Measurements from ENCODE around the gene RAPGEF4.

The RAPGEF4 gene

DNA sequence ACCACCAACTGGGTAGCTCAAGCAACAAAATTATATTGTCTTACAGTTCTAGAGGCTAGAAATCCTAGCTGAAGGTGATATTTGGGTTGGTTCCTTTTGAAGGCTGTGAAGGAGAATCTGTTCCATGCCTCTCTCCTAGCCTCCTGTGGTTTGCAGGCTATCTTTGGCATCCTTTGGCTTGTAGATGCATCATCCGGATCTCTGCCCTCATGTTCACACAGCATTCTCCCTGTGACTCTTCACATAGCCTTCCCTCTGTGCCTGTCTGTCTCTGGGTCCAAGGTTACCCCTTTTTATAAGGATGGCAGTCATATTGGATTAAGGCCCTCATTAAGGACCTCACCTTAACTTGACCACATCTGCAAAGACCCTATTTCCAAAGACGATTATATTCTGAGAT lies 261.4 kb downstream of the RAPGEF4 start:
- no peak for DNase-seq (ENCODE audit: low read depth in 2 of 2)

DNA sequence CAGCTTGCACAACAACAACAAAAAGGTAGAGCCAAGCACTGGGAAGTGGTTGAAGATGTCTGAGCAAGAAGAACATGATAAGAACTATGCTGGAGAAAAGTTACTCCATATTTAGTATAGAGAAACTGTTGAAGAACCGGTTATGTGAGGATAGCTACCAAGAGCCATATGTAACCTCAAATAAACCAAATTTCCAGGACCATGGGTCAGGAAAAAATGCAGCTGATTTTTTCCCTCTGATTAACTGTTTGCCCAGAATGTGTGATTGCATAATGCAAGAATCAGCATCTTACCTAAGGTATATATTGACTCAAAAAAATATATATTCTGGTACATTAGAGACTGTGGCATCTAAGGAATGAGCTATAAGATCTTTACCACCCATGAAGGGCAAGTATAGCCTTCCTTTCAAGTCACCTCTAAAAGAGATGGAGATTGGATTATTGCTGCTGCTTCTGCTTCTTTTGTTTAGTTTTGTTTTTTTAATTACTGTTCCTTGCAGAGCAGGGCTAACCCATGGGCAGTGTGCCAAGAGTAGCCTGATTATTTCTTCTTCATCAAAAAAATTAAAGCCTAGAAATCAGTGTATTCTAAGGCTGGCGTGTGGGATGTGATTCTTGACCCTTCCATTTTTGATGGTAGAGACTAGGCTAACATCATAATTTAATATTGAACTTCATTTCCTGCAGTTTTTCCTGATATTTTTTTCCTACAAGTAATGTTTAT lies 263.1 kb downstream of the RAPGEF4 start:
- DNase-seq (ENCODE audit: low read depth in 2 of 2), result no peak

DNA sequence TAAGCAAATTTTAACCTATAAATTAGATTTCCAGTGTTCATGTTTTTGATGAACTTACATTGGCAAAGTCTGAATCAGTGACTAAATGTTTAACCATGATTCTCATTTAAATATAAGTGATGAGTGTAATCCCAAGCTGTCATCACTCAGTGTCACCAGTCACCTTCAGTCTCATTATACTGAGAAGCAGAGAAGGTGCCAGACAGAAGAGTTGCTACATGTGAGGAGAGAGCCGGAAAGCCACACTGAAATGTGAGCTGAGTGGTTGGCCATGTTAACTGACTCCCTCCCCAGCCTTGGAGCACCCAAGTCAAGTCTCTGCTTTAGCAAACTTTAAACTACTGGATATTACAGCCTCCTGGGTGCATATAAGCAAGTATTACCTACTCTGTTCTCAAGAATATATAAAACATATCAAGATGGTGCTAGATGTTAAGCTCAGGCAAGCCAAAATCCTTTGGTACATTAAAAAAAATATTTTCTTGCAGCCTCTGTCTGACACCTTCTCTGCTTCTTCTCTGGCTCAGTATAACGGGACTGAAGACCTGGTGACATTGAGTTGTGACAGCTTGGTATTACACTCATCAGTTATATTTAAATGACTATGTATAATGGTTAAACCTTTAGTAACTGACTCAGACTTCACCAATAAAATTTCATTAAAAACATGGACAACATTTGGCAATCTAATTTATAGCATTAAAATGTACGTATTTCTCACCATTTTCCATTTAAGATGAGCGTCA lies 264.2 kb downstream of the RAPGEF4 start:
- DNase-seq (ENCODE audit: low read depth in 2 of 2), result no peak

DNA sequence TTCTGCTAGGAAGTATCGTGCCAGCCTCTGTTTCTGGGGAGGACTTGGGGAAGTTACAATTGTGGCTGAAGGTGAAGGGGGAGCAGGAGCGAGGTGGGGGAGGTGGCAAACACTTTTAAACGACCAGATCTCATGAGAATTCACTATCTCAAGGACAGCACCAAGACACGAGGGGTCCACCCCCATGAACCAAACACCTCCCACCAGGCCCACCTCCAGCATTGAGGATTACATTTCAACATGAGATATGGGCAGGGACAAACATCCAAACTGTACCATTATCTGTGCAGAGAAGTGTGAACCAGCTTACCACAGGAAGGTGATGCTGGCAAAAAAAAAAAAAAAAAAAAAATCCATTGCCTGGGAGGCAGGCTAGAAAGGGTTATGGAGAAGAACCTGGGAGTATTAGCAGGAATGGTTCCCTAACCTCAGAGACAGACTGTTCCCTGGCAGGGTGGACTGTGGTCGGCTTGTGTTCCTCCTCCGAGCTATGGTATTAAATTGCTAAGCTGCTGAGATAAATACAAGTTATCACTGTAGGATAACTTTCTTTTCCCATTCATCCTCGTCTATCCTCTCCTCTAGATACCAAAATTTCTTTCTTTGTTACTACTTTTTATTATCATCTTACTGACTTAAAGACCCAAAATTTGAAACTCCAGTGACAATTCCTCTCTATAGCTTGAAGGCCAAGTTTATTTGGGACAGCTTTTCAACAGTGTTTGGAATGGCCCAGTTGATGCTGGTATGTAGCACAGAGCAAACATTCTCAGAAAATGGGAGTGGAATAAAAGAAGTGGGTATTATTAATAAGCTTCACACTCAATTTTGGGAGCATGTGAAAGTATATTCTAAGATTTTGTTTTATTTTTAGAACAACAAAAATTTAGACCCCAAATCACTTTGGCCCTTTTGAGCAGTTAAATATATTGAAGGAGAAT lies 266.3 kb downstream of the RAPGEF4 start:
- DNase-seq (ENCODE audit: low read depth in 2 of 2), result no peak

DNA sequence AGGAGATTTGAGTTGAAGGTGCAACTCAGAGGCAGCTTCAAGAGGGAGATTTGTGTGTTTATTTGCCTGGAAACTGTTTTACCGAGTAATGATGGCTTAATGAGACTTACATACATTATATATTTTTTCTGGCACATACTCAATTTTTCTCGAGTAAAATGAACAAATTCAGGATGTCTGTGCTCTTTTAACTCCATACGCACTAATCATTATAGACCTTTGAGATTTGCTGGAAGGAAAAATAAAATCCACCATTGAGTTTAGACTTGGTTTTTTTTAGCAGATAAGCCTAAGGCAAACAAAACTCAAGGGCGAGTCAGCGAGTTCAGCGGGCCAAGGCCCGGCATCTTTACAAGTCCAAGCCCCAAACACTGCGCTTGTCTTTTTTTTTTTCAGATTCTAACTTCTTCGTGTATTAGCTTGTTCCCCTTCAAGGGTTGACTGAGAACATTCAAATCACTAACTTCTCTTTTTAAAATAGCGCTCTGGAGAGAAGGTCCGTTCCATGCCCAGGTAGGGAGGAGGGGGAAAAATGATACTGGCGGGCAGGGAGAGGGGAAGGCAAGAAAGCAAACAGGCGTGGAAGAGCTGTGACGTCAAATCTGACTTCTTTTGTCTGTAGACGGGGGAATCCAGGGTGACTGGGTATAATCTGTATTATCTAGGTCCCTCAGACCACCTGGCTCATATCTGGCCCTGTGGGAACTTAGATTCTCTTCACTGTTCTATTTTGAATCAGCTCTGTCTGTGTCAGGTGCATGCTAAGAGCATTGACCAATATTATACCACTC lies 267.3 kb downstream of the RAPGEF4 start:
- DNase-seq (ENCODE audit: low read depth in 2 of 2), result no peak

DNA sequence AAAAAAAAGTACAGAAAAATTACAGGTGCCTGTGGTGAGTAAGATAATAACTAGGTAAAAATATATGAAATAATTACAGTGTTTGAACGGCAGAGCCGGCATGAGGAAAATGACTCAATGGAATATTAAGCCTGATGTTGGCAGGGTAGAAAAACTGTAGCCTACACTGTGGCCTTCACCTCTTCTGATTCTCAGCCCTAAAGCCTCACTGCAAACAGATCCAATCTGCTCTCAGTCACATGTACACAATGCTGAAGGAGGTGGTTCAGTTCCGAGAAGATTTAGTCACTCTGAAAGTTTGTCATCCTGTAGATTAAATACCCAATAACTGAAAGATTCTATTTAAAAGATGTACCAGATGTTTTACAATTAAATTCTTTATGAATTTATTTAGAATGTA lies 273.1 kb downstream of the RAPGEF4 start:
- DNase-seq (ENCODE audit: low read depth in 2 of 2), result no peak

DNA sequence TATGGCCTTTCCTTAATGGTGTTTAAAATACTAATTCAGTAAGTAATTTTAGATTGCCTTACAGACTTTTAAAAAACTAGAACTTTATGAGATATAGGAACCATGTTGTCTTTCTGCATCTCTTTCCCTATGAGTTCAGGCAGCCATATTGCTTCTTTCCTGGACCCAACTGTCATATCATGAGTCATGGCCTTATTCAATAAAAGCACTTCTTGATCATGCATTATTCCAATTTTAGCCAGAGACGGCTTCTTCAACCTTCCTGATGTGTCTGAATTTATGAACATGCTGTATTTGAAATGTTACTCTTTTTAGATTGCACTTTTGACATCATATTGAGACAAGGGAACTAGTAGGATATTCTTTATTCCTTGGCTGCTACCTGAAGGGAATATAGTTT lies 274.6 kb downstream of the RAPGEF4 start:
- no peak for DNase-seq (ENCODE audit: low read depth in 2 of 2)

DNA sequence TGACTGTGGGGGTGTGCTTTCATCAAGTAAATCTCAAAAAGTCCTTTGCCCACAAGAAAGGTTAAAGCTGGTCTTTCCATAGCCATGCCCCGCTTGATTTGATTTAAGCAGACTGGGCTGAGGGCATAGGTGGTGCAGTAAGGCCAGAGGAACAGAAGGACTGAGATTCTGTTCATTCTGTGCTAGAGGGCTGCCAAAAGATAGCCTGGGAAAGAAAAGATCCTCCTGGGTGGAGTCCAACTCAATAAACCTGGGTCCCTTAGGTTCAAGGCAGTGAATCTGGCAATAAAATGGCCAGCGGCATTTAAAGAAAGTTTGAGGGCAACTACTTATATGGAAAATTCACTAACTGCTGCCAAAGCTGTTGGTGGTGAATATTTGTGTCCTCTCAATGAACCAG lies 280.8 kb downstream of the RAPGEF4 start:
- no peak for DNase-seq (ENCODE audit: low read depth in 2 of 2)

DNA sequence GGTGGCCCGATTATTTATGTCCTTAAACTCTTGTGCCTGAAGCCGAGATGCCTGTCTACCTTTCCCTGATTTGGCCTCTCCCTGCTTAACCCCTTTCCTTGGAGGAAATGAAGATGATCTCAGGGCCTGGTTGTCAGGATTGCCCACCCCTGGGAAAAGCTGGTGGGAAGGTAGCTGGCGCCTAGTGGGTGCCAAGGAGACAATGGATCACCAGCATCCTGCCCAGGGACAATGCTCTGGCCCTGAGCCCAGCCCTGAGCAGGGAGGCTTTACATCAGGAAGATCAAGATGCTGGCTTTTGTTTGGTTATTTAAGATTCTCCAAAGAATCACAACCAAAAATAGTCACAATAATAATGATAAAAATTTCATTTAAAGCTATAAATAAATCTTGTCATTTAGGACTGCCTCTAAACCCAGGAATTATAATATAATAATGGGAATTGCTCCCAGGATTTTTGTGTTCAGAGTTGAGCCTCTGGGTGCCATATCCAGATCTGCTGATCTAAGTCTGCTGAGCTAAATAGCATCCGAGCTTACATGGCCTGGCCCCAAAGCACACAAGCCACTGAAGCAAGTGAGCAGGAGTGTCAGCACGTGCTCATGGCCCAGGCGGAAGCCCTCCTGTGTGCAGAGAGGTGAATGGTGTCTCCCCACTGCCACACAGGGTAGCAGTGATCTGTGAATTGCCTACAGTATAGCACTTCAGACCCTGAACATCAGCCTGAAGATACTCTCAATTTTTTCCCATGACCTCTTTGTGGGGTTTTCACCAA lies 282.2 kb downstream of the RAPGEF4 start:
- no peak for DNase-seq (ENCODE audit: low read depth in 2 of 2)

DNA sequence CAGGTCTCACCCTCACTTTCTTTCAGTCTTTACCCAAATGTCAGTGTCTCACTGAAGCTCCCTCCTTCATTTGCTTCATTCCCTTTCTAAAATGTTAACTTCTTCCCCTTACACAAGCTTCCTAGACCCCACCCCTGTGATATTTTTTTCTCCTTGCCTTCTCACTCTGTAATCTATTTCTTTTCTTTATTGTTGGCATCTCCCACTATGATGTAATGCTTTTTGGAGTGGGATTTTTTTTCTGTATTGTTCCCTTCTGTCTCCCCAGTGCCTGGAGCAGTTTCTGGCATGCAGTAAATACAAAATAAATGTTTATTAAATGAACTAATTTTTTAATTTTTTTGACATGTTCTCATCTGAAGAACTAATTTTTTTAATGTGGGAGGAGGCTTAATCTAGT lies 284.1 kb downstream of the RAPGEF4 start:
- DNase-seq (ENCODE audit: low read depth in 2 of 2), result no peak

DNA sequence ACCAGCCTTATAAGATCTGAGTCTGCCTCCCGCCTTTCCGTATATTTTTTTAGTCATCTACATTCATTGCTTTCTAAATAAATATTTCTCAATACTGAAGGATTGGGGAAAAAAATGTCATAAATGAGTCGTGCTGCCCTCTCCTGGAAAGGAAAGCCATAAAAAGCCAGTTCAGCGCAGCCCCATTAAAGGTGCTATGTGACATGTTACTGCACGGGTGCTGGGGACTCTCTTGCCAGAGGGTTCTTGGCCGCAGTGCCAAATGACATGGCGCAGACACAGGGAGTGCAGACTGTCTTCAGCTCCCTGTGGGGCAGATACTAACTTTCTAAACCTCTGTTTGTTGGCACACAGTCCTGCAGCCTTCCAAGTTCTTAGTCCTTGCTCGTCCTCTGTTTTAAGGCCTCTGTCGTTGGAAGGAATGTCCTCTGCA lies 286.3 kb downstream of the RAPGEF4 start:
- no peak for DNase-seq (ENCODE audit: low read depth in 2 of 2)

DNA sequence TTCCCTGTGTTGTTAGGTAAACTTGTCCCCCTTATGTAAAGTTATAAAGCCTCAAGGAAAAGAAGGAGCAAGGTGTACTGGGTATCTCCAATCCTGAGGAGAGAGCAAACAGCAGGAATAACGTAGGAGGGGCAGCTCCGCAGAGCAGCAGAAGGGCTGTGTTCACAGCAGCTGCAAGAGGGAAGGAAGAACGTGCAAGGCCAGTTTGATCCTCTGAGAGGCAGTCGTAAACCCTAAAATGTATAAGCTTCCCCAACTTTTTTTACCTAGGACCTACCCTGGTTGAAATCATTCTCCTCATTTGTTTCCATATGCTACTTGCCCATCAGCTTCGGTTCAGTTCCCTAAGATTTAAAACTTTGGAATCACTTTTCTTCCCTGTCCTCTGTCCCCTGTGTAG lies 288.1 kb downstream of the RAPGEF4 start:
- no peak for DNase-seq (ENCODE audit: low read depth in 2 of 2)

DNA sequence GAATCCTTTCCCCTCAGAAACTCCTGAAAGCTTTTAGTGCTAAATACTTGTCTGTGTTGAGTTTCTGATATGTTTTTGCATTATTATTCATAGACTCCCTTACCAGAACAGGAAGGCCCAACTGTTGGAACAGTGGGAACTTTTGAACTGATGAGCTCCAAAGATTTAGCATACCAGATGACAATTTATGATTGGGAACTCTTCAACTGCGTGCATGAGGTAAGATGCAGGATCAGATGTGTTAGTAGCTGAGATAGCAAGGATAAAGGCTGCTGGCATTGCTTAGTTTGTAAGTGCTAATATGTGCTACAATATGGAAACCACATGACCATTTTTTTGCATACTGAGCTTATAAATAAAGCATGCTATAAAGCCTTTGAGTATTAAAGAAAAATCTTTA lies 290.8 kb downstream of the RAPGEF4 start:
- no peak for DNase-seq (ENCODE audit: low read depth in 2 of 2)

DNA sequence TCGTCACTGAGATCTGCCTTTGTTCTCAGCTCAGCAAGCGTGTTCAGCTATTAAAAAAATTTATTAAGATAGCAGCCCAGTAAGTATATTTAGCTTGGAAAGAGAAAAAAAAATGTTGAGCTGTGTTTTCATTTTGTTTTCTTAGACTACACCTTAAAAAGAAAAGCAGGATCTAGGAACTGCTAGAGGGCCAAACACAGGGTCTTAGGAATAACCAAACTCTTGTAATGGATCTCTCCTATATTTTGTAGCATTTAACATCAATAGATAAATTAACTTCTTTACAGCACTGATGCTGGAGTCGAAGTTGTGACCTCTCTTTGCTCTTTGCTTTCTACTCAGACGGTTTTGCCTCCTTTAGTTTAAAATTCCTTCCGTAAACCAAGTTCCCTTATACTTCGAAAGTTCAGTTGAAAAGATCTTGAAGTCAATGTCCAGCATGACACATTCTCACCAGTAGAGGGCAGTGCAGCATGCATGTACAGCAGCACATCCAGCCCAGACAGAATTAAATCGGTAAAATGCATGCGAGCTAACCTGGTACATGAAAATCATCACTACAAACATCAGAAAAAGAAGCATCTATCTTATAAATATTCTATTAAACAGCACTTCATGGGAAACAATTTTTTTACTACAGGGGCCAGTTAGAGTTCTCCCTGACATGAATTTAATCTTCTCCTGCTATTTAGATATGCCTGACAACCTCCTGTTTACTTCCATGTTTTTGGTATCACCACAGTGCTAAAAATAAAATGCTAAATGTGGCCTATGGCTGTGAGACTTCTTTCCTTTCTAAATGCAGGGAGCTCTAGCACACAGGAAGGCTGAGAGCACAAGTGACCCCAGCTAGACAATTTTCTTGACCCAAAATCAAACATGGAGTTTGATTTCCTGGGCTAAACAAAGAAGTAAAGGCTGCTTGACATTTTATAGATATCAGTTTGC lies 291.8 kb downstream of the RAPGEF4 start:
- DNase-seq (ENCODE audit: low read depth in 2 of 2), result peak; percentile 52 to 65

DNA sequence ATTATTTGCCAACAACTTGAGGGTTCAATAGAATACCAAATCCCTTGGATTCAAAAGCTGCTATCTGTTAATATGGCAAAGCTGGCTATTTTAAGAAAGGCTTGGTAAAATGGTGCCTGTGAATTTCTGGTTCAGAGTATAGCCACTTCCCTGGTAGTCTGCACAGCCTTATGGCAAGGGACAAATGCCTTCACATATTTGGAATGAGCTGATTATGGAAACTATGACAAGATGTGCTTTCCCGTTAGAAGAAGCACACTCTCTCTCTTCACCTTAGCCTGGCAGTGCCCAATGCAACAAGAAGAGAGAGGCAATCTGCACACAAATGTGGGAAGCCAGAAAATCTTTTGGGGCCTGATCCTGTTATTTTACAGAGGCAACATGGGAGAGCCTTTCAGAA lies 292.5 kb downstream of the RAPGEF4 start:
- no peak for DNase-seq (ENCODE audit: low read depth in 2 of 2)

DNA sequence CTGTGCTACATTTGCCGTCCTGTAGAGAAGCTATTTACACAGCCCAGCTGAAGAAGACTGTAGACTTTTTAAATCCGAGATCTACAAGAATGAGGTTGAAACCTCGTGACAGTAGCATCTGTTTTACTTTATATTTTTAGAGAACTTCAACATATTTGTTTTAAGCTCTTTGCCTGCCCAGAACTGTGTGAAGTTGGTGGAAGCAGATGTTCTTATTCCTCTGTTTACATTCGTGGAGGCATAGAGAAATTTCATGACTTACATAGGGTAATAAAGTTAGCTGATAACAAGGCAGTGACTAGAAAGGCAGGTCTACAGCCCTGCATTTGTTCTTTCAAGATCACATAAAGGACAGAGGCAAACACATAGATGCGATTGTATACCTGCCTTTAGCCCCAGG lies 293.0 kb downstream of the RAPGEF4 start:
- no peak for DNase-seq (ENCODE audit: low read depth in 2 of 2)

DNA sequence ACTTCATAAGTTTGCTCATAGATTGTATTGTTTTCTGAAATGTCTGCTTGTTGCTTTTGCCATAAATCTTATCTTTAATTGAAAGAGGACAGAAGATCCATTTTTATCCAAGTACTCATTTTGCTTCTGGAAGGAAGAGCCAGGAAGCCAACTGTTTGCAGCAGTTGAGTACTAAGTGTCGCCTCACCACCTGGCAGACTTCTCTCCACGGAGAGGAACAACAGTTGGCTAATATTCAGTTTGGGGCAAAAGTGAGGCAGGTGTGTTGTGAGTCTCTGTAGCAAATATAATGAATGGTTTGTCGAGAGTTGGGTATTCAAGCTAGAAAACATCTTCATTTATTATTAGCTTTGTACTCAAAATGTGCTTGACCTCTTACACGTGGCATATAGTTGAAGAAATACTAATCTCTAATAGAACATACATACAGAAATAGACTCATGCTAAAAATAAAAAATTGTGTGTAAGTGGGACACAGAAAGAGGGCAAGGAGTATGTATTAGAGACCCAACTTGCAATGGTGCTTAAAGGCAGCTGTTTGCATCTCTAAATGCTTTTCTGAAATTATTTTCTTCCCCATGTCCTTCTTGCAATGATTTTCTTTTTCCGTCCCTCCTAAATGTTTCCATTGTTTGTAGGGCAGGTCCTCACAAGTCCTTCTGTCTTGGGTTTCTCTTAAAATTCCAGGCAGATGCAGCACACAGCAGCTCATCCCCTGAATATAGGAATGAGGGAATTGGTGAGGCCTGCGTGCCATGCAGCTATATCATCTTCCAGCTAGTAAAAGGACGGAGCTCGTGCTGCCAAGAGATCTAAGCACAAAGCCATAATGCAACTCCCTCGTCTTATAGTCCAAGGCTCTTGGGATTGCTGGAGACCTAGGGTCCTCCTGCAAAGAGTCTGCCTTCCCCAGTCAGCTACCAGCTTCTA lies 295.2 kb downstream of the RAPGEF4 start:
- no peak for DNase-seq (ENCODE audit: low read depth in 2 of 2)

DNA sequence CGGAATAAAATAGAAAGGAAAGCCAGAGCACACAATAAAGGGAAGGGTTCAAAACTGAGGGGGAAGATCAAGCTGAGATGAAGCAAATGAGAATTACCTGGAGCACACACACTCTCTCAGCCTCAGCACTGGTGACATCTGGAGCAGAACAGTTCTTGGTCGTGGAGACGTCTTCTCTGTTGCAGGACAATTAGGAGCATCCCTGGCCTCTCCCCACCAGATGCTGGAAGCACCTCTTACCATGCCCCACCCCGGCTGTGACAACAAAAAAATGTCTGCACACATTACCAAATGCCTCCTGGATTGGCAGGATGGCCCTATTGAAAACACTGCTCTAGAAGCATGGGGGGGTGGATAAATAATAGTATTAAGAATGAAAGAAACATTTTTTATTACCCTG lies 296.4 kb downstream of the RAPGEF4 start:
- no peak for DNase-seq (ENCODE audit: low read depth in 2 of 2)

DNA sequence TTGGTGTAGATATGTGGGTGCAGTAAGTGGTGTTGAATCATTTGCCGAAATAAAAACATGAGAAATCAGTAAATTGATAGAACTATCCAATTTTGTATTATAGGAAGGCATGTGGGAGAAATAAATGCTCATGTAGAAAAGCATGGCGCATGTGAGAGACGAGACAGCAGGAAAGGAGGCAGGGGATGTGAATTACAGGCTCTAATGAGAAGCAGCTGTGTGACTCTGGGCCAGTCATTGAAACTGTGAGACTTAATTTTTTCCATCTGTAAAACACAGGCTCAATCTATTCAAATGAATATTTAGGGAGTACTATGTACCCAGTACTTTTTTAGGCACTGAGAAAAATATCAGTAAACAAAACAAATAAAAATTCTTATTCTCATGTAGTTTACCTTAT lies 297.4 kb downstream of the RAPGEF4 start:
- no peak for DNase-seq (ENCODE audit: low read depth in 2 of 2)

Measured in stimulated activated CD4-positive, alpha-beta T cell treated with anti-CD3 and anti-CD28 coated beads, Interleukin-1b, Interleukin-23, amount 100 ng/mL, for 4 hours (primary cell).